ENCODE results near the gene SYNE3. TPM values are rescaled to one million over a fixed set of nuclear protein-coding genes. Genes with fewer than 3 reads are reported as not detected.

The SYNE3 gene
- total RNA-seq, 2 experiments from 2014 or later = 37.0 to 38.7 TPM

- POLR2A ChIA-PET = no interaction called here
- CTCF ChIA-PET = interaction anchor here (0.8 to 1.4 kb wide), 2 partner anchors 86 to 102 kb away, joined by 3 to 4 read pairs; no protein-coding TSS in a partner anchor
These were observed 12.8 kb upstream of the SYNE3 start for GRCh38 chr14:95529216-95529615.

DNA sequence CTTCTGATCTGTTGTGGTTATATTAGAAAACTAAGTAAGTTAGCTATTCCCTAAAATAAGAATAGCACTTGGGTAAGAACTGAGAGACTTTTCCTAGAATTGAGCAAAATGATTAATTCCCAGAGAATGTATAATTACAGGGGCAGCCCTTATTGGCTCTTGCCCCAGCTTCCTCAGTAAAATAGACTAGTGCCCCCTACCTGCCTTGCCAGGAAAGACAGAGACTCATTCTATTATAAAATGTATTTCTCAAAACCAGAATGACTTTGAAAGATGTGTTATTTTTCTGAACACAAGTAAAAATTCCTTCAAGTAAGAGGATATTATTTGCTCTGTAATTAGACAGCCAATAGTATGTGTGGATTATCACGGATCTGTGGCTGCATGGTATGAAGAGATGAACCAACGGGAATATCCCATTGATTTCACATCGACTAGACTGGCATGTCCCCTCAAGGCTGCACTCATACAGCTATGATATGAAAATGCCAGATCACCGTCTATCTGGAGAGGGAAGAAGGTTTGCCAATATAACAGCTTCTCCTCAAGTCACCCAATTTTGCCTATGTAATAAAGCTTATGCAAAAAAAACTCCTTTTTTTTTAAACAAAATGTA is 11.0 kb upstream of the SYNE3 start:
- POLR2A ChIA-PET = interaction anchor here (0.6 to 1.5 kb wide), 3 partner anchors 47 to 850 kb away, joined by 3 to 5 read pairs (median 3); no protein-coding TSS in a partner anchor
- CTCF ChIA-PET = interaction anchor here (0.7 to 2.4 kb wide), 21 partner anchors 8 to 99 kb away, joined by 3 to 19 read pairs (median 5); partner anchors contain the start of genes GLRX5 and SYNE3

- ChIA-PET CTCF (interaction anchor here (0.8 to 2.4 kb wide), 20 partner anchors 8 to 781 kb away, joined by 3 to 19 read pairs (median 5); partner anchors contain the start of genes GLRX5 and SYNE3), POLR2A (interaction anchor here (1.5 kb wide), 1 partner anchor 81 kb away, joined by 3 read pairs; no protein-coding TSS in a partner anchor)
These were observed 10.3 kb upstream of the SYNE3 start for GRCh38 chr14:95526483-95527386.

DNA sequence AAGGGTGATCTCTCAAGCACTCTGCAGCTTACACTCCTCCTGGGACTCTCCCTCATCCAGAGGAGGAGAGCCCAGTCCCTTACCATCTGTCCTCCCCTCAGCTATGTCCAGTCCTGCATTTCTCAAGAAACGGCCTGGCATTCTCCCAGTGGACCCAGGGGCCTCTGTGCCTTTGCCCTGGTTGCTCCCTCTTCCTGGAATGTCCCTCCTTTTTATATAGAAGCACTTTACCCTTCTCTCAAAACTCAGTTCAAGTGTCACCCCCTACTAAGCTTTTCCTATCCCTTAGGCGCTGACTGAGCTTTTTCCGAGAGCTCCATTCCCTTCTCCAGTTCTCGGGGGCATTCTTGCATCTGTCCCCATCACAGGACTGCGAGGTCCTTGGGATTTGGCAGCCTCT is 9.5 kb upstream of the SYNE3 start:
- POLR2A ChIA-PET = interaction anchor here (1.5 kb wide), 1 partner anchor 80 kb away, joined by 3 read pairs; no protein-coding TSS in a partner anchor
- CTCF ChIA-PET = interaction anchor here (0.6 to 2.4 kb wide), 7 partner anchors 9 to 781 kb away, joined by 3 to 16 read pairs (median 5); partner anchors contain the start of genes GLRX5 and SYNE3

DNA sequence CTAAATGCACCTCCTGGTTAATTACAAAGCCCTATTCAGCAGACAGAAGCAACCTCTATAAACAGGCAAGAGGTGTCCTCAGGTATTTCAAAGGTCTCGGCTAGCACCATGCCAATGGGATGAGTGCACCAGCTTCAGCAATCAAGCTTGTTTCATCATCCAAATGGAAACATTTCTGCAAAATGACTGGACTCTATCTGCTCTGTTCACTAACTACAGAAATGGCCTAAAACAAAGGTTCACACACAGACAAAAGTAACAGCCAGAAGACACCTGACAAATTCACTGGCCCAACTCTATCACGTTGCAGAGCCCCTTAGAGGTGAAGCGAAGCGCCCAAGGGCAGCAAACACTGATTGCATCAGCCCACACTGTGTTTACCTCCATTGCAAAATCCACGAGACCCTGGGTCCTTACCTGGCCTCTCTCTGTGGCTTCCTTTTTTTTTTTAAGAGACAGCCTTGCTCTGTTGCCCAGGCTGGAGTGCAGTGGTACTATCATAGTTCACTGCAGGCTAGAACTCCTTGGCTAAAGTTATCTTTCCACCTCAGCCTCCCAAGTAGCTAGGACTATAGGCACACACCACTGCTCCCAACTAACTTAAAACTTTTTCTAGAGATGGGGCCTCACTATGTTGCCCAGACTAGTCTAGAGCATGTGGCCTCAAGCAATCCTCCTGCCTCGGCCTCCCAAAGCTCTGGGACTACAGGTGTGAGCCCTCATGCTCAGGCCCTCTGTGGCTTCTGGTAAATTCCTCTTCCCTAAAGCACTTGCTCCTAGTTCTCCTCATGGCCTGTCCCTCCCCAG is 8.5 kb upstream of the SYNE3 start:
- CTCF ChIA-PET = interaction anchor here (1.0 to 1.7 kb wide), 4 partner anchors 9 to 82 kb away, joined by 3 to 5 read pairs (median 4); partner anchors contain the start of gene SYNE3
- POLR2A ChIA-PET = interaction anchor here (0.6 kb wide), 1 partner anchor 10 kb away, joined by 3 read pairs; no protein-coding TSS in a partner anchor

DNA sequence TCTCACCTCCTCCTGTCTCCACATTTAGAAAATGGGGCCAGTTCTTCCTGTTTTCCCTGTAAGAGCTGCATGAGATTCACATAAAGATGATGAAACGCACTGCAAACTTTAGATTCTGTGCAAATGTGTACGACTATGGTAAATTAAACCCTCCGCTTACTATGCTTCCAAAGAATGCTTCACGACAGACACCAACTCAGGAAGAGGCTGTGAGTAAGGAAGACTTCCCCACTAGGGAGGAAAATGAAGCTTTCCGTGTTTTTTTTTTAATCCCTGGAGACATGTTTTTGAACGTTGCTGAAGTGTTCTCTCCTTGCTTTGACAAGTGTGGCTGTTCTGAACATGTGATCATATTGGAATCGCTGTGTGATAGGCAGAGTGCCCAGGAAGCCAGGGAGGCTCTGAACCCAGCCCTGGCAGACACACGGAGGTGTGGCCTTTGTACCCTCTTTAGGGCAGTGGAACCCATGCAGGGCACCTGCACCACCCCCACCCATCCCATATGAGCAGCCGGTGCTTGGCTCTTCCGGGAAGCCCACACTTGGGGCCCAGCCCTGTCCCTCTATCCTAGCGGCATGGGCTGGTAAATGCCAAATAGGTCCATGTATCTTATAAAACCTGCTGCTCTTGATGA is 7.5 kb upstream of the SYNE3 start:
- CTCF ChIA-PET = interaction anchor here (0.6 to 2.2 kb wide), 13 partner anchors 10 to 97 kb away, joined by 3 to 25 read pairs (median 4); partner anchors contain the start of gene GLRX5
- POLR2A ChIA-PET = interaction anchor here (0.8 to 2.2 kb wide), 7 partner anchors 9 to 366 kb away, joined by 3 to 21 read pairs (median 5); partner anchors contain the start of genes DICER1 and GLRX5

GRCh38 chr14:95523051-95523814 is 6.8 kb upstream of the SYNE3 start:
- POLR2A ChIA-PET = interaction anchor here (0.8 to 2.2 kb wide), 8 partner anchors 9 to 366 kb away, joined by 3 to 21 read pairs (median 4); partner anchors contain the start of genes DICER1 and GLRX5
- CTCF ChIA-PET = interaction anchor here (0.6 to 2.2 kb wide), 12 partner anchors 9 to 97 kb away, joined by 3 to 25 read pairs (median 4); partner anchors contain the start of gene GLRX5

DNA sequence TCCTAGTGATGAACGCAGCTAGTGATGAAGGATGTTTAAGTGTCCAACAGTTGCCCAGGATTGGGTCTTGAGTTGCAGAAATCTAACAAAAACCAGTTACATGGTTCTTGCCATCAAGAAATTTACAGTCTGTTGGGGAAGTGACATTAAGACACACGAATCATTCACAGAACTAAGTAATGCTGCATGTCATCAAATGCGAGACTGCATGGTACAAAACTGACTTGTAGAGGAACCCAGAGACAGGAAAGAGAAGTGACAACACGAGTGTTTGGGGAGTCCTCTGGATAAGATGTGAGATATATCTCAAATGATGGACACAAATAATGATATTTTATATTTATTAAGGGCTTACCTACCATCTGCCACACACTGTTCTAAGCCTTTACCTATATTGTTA is 6.1 kb upstream of the SYNE3 start:
- CTCF ChIA-PET = interaction anchor here (1.0 to 2.2 kb wide), 7 partner anchors 10 to 80 kb away, joined by 3 to 25 read pairs (median 6); partner anchors contain the start of gene GLRX5
- POLR2A ChIA-PET = interaction anchor here (1.1 to 2.2 kb wide), 4 partner anchors 12 to 42 kb away, joined by 3 to 21 read pairs (median 11); partner anchors contain the start of gene GLRX5

DNA sequence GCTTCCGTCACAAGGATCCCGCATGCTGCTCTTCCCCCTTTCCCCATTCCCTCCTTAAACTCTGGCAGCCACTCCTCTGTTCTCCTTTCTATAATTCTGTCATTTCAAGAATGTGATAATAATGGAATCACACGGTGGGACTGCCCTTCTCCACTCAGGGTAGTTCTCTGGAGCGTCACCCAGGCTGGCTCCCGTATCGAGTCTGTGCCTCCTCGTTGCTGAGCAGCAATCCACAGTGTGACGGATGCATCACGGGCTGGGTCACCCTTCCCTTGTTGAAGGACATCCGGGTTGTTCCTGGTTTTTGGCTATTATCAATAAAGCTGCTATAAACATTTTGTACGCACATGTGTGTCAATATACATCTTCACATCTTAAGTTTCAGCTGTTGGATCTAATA is 5.7 kb upstream of the SYNE3 start:
- ChIA-PET CTCF (interaction anchor here (1.0 to 2.2 kb wide), 3 partner anchors 11 to 42 kb away, joined by 3 to 12 read pairs (median 8); no protein-coding TSS in a partner anchor), POLR2A (interaction anchor here (1.1 to 2.2 kb wide), 2 partner anchors 12 to 14 kb away, joined by 3 to 21 read pairs; partner anchors contain the start of gene GLRX5)

GRCh38 chr14:95521001-95521400 is 4.6 kb upstream of the SYNE3 start:
- CTCF ChIA-PET = no interaction called here
- POLR2A ChIA-PET = no interaction called here

DNA sequence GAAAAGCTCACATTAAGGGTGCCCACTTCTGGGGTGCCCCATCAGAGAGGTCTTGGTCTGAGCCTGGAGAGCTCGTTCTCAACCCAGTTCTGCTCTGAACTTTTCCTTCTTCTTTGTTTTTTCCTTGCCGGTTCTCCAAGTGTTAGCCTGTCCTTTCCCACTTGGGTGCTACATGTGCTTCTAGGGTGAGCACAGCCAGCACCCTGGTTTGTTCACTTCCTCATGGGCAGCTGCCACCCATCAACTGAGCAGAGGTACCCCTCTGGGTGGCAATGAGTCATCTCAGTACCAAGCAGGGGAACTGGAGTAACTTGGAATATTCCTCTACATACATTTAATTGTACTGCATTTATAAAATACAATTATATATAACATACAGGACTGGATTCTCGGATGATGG is 3.9 kb upstream of the SYNE3 start:
- POLR2A ChIA-PET = no interaction called here
- CTCF ChIA-PET = interaction anchor here (0.9 kb wide), 1 partner anchor 16 kb away, joined by 3 read pairs; no protein-coding TSS in a partner anchor

DNA sequence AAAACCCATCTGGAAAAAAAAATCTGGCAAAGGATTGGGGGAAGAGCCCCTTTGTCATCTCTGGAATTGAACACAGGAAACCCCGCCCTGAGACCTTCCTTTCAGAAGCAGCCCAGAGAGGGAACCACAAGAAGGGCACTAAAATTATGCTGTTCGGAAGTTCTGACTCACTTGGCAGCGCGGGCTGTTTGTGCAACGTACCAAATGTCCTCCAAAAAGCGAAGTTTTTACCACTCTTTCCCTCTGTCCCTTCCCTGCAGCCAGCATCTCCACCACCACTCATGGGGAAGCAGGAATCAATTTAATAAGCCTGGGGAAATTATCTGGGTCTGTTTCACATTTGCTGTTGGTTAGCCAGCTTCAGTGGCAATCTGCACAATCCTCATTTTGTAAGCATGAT is 3.2 kb upstream of the SYNE3 start:
- POLR2A ChIA-PET = interaction anchor here (1.7 kb wide), 1 partner anchor 15 kb away, joined by 4 read pairs; the partner anchor contains the start of gene GLRX5
- CTCF ChIA-PET = interaction anchor here (0.9 to 3.4 kb wide), 3 partner anchors 11 to 77 kb away, joined by 3 to 16 read pairs (median 3); no protein-coding TSS in a partner anchor

- POLR2A ChIA-PET = interaction anchor here (0.6 to 1.7 kb wide), 4 partner anchors 10 to 200 kb away, joined by 3 to 4 read pairs (median 3); partner anchors contain the start of gene GLRX5
These were observed 1.7 kb upstream of the SYNE3 start for GRCh38 chr14:95518045-95518751.

DNA sequence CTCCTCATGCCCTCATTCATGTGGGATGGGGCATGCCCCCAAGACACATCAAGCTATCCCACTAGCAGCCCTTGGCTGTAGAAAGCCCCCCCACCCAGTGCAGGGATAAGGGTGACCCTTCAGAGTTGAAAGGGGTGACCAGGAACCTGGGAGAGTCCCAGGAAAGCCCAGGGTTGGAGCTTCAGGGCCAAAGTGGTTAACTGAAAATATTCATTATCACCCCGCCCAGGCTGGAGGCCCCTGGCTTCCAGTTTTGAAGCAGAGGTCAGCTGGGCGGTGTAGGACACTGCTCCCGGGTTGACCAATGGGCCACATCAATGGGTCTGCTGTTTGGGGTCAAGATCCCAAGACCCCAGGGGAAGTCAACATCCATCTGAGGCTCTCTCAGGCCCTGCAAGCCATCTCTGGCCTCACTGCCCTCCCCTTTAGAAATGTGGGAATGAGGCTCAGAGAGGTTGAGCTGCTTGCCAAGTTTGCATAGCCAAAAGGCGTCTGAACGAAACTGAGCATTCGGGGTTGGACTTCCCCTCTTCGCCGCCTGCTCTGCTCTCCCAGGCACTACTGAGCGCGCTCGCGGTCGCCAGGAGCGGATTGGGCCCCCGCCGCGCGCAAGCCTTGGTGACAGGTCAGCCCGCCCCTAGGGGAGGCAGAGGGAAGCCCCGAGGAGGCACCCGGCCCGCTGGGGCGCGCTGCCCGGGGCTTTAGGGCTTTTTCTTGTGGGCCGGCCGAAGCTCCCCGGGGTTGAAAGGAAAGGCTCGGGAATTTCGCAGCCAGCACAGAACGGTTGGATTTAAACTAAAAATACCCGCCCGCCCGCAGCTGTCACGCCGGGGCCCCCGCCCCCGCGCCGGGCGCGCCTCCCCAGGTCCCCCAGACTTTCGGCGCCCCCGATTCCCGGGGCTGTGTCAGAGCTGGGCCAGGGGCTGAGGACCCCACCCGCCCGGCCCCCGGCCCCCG is 576 bp downstream of the SYNE3 start:
- ChIA-PET POLR2A (interaction anchor here (1.6 kb wide), 1 partner anchor 8 kb away, joined by 5 read pairs; no protein-coding TSS in a partner anchor), CTCF (interaction anchor here (1.3 to 3.4 kb wide), 5 partner anchors 10 to 73 kb away, joined by 3 to 19 read pairs (median 5); no protein-coding TSS in a partner anchor)

More at GRCh38 chr14:95518045-95518751, 1.7 kb upstream of the SYNE3 start:
- CTCF ChIA-PET = interaction anchor here (0.6 to 3.4 kb wide), 4 partner anchors 9 to 75 kb away, joined by 3 to 16 read pairs (median 4); no protein-coding TSS in a partner anchor
